AG04449 (cell line): ENCODE measurements around the gene PCBP3.

Source experiments
- CTCF ChIA-PET: fragments of 350-600 bp; formaldehyde crosslinking; extraction: SDS; loops from one replicate; lab custom pipeline; 2021; ENCODE audit warnings: antibody characterized with exemption; lab: Yijun Ruan, JAX
- POLR2A ChIA-PET: fragments of 400-600, 350-600 bp; formaldehyde crosslinking; extraction: SDS; loops from one replicate; lab custom pipeline; 2020; ENCODE audit warnings: antibody characterized with exemption, inconsistent platforms; lab: Yijun Ruan, JAX
- DNase-seq: peaks from one replicate; pipeline ENCODE4 v3.0.0-alpha.2; 2010; ENCODE audit warnings: low read depth, low spot score
- H3K4me3 ChIP-seq: 2 replicates; pipeline ENCODE4 v1.5.1; 2011; ENCODE audit warnings: low read depth, mild to moderate bottlenecking, control low read depth, low read length
- TF ChIP-seq, protein P1 (sequence below): IDR thresholded peaks from one replicate; pipeline ENCODE4 v1.5.1; 2011; ENCODE audit warnings: mild to moderate bottlenecking, moderate library complexity, low read length, control low read depth, inconsistent platforms; ENCODE audit not compliant: insufficient read depth; ENCODE audit errors: missing control alignments

The PCBP3 gene

DNA sequence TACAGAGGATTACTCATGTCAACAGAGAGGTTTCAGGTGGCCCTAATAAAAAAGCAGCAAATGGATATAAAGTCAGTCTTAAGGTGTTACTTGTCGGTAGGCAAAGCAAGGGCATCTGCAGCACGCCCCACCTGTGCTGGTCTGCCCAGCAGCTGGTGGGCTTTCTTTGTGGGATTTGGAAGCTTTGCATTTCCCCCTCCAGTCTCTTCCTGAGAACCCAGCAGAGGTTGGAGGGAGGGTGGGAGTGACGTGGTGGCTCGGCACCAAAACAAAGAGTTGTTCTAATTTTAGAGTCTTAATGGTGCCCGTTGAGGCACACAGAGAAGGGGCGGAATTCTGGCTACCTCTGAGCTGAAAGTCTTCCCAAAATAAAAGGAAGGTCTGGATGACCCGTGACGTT is 4.8 kb upstream of the PCBP3 start:
- POLR2A ChIA-PET, result no interaction called here
- no peak for DNase-seq
- TF ChIP-seq, protein P1, sequence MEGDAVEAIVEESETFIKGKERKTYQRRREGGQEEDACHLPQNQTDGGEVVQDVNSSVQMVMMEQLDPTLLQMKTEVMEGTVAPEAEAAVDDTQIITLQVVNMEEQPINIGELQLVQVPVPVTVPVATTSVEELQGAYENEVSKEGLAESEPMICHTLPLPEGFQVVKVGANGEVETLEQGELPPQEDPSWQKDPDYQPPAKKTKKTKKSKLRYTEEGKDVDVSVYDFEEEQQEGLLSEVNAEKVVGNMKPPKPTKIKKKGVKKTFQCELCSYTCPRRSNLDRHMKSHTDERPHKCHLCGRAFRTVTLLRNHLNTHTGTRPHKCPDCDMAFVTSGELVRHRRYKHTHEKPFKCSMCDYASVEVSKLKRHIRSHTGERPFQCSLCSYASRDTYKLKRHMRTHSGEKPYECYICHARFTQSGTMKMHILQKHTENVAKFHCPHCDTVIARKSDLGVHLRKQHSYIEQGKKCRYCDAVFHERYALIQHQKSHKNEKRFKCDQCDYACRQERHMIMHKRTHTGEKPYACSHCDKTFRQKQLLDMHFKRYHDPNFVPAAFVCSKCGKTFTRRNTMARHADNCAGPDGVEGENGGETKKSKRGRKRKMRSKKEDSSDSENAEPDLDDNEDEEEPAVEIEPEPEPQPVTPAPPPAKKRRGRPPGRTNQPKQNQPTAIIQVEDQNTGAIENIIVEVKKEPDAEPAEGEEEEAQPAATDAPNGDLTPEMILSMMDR, result no peak
- H3K4me3 ChIP-seq, result no peak overlapping the region
- CTCF ChIA-PET, result interaction anchor here (0.9 to 3.6 kb wide), 2 partner anchors 82 to 499 kb away, joined by 3 to 13 read pairs; no protein-coding TSS in a partner anchor

DNA sequence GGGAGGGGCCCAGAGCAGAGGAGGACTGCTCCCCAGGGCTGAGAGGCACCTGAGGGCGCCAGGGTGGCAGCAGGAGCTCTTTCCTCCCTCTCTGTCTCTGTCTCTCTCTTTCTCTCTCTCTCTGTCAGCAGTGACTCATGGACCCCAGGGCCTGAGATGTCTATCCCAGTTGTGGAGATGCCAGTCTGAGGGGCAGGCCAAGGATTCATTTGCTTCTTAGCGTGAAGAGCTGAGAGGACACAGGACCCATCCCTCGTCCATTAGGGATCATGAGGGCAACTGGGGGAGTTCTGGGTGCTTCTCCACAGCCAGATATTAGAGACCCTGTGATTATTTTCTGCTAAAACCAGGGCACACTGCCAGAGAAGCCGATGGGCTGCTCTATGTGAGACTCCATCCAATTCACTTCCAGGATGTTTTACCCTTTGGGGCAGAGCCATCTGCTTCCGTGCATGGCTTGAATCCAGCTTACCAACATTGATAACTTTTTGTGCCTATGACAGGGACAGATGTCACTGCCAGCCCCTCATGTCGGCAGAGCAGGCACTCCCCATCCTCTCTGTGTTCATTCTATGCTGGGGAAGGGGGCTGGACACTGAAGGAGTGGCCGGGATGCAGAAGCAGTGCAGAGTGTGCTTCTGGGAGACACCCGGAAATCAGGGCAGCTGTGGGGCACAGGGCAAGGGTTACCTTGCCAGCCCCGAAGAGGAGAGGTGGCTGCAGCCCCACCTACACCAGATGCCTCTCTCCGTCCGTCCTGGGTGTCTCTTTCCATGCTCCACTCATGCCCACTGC is 4.1 kb upstream of the PCBP3 start:
- TF ChIP-seq, protein P1, result no peak
- POLR2A ChIA-PET, result no interaction called here
- CTCF ChIA-PET, result interaction anchor here (0.9 to 3.6 kb wide), 3 partner anchors 83 to 499 kb away, joined by 3 to 13 read pairs (median 4); no protein-coding TSS in a partner anchor
- DNase-seq, result no peak
- no peak overlapping the region for H3K4me3 ChIP-seq

DNA sequence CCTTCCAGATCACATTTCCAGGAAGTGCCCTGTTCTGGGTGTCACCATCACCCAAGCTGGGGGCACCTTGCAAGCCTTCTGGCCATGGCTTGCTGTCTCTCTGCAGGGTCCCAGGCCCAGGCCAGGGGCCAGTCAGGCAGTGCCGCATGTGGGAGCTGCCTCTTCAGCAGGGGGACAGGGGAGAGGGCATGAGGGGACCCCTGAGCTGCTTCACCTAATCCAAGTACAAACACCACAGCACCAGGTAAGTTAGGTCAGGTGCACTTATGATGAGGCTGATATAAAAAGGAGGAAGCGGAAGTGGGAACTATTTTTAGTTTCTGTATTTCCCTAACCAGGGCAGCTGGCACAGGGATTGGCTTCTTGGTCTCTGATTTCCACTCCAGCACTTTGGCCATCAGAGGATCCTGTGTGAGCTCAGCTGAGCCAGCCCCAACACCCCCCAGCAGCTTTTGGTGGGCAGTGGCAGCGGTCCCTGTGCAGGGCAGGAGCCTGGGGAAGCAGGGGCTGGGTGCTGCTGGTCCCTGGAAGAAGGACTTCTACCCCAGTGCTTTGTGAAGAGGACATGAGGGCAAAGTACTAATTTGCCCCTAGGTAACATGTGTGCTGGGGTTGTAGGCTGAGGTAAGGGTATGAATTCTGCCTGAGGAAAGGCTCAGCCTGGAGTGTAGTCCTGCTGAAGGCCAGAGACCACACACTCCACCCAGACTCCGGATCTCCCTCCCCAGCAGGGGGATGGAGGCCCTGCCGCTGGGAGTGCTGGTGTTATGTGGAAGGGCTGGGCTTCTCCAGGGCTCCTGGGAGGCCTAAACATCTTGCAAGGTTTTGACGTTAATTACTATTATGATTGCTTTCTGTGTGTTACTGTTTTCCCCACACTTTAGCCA is 3.3 kb upstream of the PCBP3 start:
- no peak overlapping the region for H3K4me3 ChIP-seq
- TF ChIP-seq, protein P1, result peak; percentile 2
- CTCF ChIA-PET, result interaction anchor here (0.9 to 3.6 kb wide), 3 partner anchors 19 to 179 kb away, joined by 3 to 13 read pairs (median 4); no protein-coding TSS in a partner anchor
- no peak for DNase-seq
- POLR2A ChIA-PET, result no interaction called here

DNA sequence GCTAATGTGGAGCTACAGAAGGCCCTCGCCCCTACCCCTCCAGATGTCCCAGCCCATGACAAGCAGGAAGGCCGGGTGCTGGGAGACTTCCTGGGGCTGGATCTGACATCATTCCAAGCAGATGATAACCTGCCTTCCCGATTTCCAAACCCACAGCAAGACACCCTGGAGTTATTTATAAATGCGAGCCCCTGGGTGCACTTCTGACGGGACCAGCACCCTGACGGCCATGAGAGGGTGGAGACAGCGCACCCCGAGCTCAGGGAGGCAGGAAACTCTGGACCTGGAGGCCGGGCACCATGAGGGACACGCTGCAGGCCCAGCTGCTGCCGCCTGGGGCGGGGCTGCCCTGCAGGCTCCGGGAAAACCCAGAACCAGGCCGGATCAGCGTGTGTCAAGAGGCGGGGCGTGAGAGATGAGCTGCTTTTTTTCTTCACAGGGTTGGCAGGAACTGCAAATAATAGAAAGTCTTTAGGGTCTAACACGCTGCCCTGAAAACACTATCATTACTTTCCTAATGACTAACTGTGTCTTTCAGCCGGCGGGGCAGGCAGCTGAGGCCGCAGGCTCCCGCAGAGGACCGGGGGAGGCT is 2.5 kb upstream of the PCBP3 start:
- DNase-seq, result no peak
- H3K4me3 ChIP-seq, result no peak overlapping the region
- TF ChIP-seq, protein P1, result peak; percentile 27
- ChIA-PET CTCF (interaction anchor here (0.6 to 3.6 kb wide), 4 partner anchors 14 to 238 kb away, joined by 3 to 13 read pairs (median 4); no protein-coding TSS in a partner anchor), POLR2A (no interaction called here)

DNA sequence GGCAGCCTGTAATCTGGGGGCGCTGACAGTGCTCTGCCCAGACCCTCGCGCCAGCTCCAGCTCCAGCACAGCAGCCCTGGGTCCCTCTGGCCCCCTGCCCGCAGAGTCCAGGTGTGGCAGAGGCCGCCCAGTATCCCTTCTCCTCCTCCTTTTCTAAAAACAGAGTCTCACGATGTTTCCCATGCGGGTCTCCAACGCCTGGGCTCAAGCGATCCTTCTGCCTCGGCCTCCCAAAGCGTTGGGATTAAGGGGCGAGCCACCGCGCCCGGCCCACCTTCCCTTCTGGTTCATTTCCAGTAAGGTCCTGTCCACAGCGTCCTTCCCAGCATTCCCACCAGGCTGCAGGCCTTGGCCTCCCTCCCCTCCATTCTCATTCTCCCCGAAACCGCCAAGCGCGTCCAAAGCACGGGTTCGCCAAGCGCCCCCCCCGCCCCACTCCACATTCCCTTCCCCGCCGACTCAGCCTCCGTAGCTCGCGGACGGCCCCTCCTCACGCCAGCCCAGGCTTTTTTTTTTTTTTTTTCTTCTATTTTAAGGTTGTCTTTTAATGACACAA is 2.0 kb upstream of the PCBP3 start:
- POLR2A ChIA-PET, result no interaction called here
- CTCF ChIA-PET, result interaction anchor here (0.6 to 3.6 kb wide), 5 partner anchors 15 to 238 kb away, joined by 3 to 13 read pairs (median 3); no protein-coding TSS in a partner anchor
- DNase-seq, result no peak
- H3K4me3 ChIP-seq, result no peak overlapping the region
- TF ChIP-seq, protein P1, result no peak
